Endodermal cell (in vitro differentiated cells): ENCODE results near the gene ZBTB7C. TPM values are rescaled to one million over a fixed set of nuclear protein-coding genes. Genes with fewer than 3 reads are reported as not detected.
A peak's percentile ranks its signal among the peaks of the same experiment; 100 is the strongest.

Source experiments
- DNase-seq: peaks from one replicate; pipeline ENCODE4 v3.0.0-alpha.2; 2017
- H3K27ac ChIP-seq: 2 replicates; pipeline ENCODE4 v1.5.1; 2013; ENCODE audit warnings: mild to moderate bottlenecking, low read depth, low read length, moderate library complexity
- H3K27me3 ChIP-seq: 2 replicates; pipeline ENCODE4 v1.6.1; 2013; ENCODE audit warnings: mild to moderate bottlenecking, low read length, moderate library complexity; ENCODE audit not compliant: insufficient read depth, control insufficient read depth, poor library complexity, severe bottlenecking
- H3K36me3 ChIP-seq: 2 replicates; pipeline ENCODE4 v1.7.0; 2013; ENCODE audit warnings: mild to moderate bottlenecking, low read length, moderate library complexity; ENCODE audit not compliant: control insufficient read depth, insufficient read depth
- H3K4me1 ChIP-seq: one replicate; pipeline ENCODE4 v1.7.0; 2013; ENCODE audit warnings: low read length; ENCODE audit not compliant: control insufficient read depth, insufficient read depth
- H3K4me3 ChIP-seq: 2 replicates; pipeline ENCODE4 v1.5.1; 2013; ENCODE audit warnings: mild to moderate bottlenecking, low read length, moderate library complexity
- H3K9ac ChIP-seq: 2 replicates; pipeline ENCODE4 v1.6.1; 2013; ENCODE audit warnings: mild to moderate bottlenecking, low read length, moderate library complexity; ENCODE audit not compliant: poor library complexity, severe bottlenecking; ENCODE audit errors: extremely low read depth
- H3K9me3 ChIP-seq: 2 replicates; pipeline ENCODE4 v1.6.1; 2013; ENCODE audit warnings: mild to moderate bottlenecking, low read length, moderate library complexity; ENCODE audit not compliant: control insufficient read depth
- H3K27ac Mint-ChIP-seq: 2 replicates; pipeline ENCODE4 v1.8.0; 2020; ENCODE audit warnings: mixed read lengths
- H3K27me3 Mint-ChIP-seq: 2 replicates; pipeline ENCODE4 v1.8.0; 2021; ENCODE audit warnings: mild to moderate bottlenecking, mixed read lengths; ENCODE audit not compliant: insufficient read depth
- H3K36me3 Mint-ChIP-seq: 2 replicates; pipeline ENCODE4 v1.8.0; 2020; ENCODE audit warnings: low read depth, mixed read lengths
- H3K4me1 Mint-ChIP-seq: 2 replicates; pipeline ENCODE4 v1.8.0; 2020; ENCODE audit warnings: mixed read lengths
- H3K4me3 Mint-ChIP-seq: 2 replicates; pipeline ENCODE4 v1.8.0; 2020; ENCODE audit warnings: mild to moderate bottlenecking, moderate library complexity, mixed read lengths
- H3K9me3 Mint-ChIP-seq: 2 replicates; pipeline ENCODE4 v1.8.0; 2020; ENCODE audit warnings: mild to moderate bottlenecking, mixed read lengths
- WGBS, 2 experiments: methylation state at CpG; one replicate each; pipeline versions ENCODE4 v1.1.5 to v1.1.7; 2013; ENCODE audit warnings: missing lambda C conversion rate in 2 of 2, mixed read lengths in 1 of 2; ENCODE audit not compliant: insufficient coverage in 1 of 2, insufficient read length in 1 of 2; 5-methylcytosine and 5-hydroxymethylcytosine counted together
- total RNA-seq, 2 donors: library from RNA; stranded (reverse); fragmentation: NEBNext Ultra II Directional in 1 of 2; extraction: Animal tissue kit (Norgen Biotek cat#: 25700) in 1 of 2; gene quantifications; 2 replicates in 1 of 2; 3 replicates in 1 of 2; pipeline ENCODE4 v1.2.1, GENCODE V29; 2021
- TF ChIP-seq, protein P1 (sequence below): fragments of 200-600 bp; sonication (generic); conservative IDR thresholded peaks from 2 replicates; pipeline ENCODE4 v1.5.0; 2021; ENCODE audit warnings: antibody characterized with exemption, mild to moderate bottlenecking

ZBTB7C gene
- total RNA-seq, 2 donors from 2014 or later = 0.31 to 0.62 TPM

DNA sequence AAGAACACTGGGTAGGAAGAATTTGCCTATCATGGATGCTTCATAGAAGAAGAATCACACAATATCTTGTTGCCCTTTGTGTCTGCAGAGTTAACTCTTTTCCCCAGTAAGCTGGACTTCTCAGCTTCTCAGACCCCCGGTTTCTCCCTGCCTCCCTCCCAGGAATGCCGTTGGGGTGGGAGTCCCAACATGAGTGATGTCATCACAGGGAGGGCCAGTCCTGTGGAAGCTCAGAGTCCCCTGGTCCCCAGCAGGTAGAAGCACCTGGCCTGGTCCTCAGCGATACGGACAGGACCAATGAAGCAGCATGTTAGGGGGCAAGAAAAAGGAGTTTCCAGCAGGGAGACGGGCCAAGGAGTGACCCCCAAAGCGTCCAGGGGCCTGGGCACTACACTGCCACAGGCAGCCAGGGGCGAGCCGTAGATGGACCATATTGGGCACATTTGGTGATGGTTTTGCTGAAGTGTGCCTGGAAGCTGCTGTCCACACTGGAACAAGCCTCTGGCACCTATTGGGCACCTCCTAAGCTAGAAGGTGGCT lies 242.8 kb downstream of the ZBTB7C start:
- H3K27me3 Mint-ChIP-seq = peaks cover 26% of the 10 kb centered on the region
- Histone ChIP-seq H3K9ac (no peak overlapping the region), H3K4me3 (no peak overlapping the region), H3K27me3 (peaks cover 21% of the 10 kb centered on the region), H3K36me3 (no peaks in the 10 kb centered on the region), H3K4me1 (peaks cover 12% of the 10 kb centered on the region), H3K9me3 (no peaks in the 10 kb centered on the region), H3K27ac (no peak overlapping the region)
- no peak for DNase-seq
- no peaks in the 10 kb centered on the region for H3K36me3 Mint-ChIP-seq
- peaks cover 14% of the 10 kb centered on the region for H3K4me1 Mint-ChIP-seq
- TF ChIP-seq, protein P1, sequence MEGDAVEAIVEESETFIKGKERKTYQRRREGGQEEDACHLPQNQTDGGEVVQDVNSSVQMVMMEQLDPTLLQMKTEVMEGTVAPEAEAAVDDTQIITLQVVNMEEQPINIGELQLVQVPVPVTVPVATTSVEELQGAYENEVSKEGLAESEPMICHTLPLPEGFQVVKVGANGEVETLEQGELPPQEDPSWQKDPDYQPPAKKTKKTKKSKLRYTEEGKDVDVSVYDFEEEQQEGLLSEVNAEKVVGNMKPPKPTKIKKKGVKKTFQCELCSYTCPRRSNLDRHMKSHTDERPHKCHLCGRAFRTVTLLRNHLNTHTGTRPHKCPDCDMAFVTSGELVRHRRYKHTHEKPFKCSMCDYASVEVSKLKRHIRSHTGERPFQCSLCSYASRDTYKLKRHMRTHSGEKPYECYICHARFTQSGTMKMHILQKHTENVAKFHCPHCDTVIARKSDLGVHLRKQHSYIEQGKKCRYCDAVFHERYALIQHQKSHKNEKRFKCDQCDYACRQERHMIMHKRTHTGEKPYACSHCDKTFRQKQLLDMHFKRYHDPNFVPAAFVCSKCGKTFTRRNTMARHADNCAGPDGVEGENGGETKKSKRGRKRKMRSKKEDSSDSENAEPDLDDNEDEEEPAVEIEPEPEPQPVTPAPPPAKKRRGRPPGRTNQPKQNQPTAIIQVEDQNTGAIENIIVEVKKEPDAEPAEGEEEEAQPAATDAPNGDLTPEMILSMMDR = no peak
- H3K27ac Mint-ChIP-seq = no peak overlapping the region
- H3K4me3 Mint-ChIP-seq = no peak overlapping the region
- WGBS, 2 experiments = 91 to 94% methylated on average over 7 to 8 of the region's 8 CpGs
- no peaks in the 10 kb centered on the region for H3K9me3 Mint-ChIP-seq

DNA sequence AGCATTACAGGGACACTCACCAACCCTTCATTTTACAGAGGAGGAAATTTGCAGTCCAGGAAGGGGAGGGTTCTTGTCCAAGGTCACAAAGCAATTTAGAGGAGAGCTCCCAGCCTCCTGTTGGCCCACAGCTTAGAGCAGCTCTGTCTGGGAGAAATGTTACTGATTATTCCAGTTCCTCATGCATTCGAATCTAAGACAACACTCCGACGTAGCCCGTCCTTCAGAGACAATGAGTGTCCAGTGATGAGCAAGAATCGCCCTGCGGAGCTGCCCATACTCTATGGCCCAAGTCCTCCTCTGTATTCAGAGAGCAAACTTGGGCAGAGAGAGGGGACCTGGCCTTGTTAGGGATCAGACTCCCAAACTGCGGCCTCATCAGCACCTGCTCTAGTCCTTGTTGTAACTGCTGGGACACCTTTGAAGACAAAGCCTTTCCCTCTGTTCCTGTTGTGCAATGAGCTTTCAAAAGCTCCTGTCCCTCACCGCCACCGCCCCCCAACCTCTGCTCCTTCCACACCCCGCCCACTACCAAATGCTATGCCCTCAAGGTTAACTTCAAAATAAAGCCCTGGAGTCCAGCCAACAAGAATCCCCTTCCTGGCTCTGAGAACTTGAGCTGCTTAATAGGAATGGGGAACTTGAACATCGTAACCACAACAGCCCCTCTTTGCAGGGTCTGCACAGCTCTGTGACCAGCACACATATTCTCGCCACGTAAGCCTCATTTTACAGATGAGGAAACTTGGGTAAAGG lies 243.9 kb downstream of the ZBTB7C start:
- Mint-ChIP-seq H3K27ac (peak overlapping the region; percentile 39), H3K4me3 (no peak overlapping the region)
- 91 to 93% methylated on average over 11 to 13 of the region's 13 CpGs for WGBS, 2 experiments

DNA sequence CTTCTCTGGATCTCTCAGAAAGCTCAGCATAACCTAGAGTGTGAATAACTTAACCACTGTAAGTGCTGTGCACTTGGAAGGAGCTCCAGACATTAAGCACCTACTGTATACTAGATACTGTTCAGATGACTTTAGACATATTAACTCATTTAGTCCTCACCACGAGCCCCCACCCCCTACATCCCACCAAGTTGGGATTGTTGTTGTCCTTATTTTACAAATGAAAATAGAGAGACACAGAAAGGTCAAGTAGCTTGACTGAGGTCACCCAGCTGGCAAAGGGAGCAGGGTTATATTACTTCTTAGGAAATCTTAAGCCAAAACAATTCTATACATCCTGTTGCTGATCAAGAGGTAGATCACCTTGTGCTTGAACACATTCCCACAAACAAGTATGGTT lies 244.5 kb downstream of the ZBTB7C start:
- Histone ChIP-seq H3K9me3 (no peaks in the 10 kb centered on the region), H3K27ac (no peak overlapping the region), H3K4me3 (no peak overlapping the region), H3K4me1 (peaks cover 12% of the 10 kb centered on the region), H3K27me3 (peaks cover 33% of the 10 kb centered on the region), H3K9ac (no peak overlapping the region), H3K36me3 (no peaks in the 10 kb centered on the region)
- TF ChIP-seq, protein P1 = no peak
- WGBS, 2 experiments = no CpG with 5 or more reads among the region's 1 CpG
- Mint-ChIP-seq H3K27ac (no peak overlapping the region), H3K9me3 (no peaks in the 10 kb centered on the region), H3K27me3 (peaks cover 33% of the 10 kb centered on the region), H3K4me3 (no peak overlapping the region), H3K36me3 (no peaks in the 10 kb centered on the region), H3K4me1 (peaks cover 16% of the 10 kb centered on the region)
- no peak for DNase-seq

More for the DNA sequence above, 243.9 kb downstream of the ZBTB7C start:
- Histone ChIP-seq H3K36me3 (no peaks in the 10 kb centered on the region), H3K9me3 (no peaks in the 10 kb centered on the region), H3K27me3 (peaks cover 27% of the 10 kb centered on the region), H3K27ac (no peak overlapping the region), H3K4me1 (peaks cover 12% of the 10 kb centered on the region), H3K4me3 (no peak overlapping the region), H3K9ac (no peak overlapping the region)
- Mint-ChIP-seq H3K4me1 (peaks cover 16% of the 10 kb centered on the region), H3K9me3 (no peaks in the 10 kb centered on the region), H3K27me3 (peaks cover 31% of the 10 kb centered on the region), H3K36me3 (no peaks in the 10 kb centered on the region)
- TF ChIP-seq, protein P1 = no peak
- no peak for DNase-seq
